MM.1S (cell line): ENCODE data around the gene GABARAPL1.

ENCODE experiments used
- EZH2 ChIP-seq: fragments of 300-600 bp; sonication (generic); optimal IDR thresholded peaks from 2 replicates; pipeline ENCODE3; 2017; ENCODE audit warnings: low read depth, mild to moderate bottlenecking, antibody characterized with exemption, low read length, mixed read lengths
- EZH2phosphoT487 ChIP-seq: fragments of 300-600 bp; sonication (generic); IDR thresholded peaks from 2 replicates; pipeline ENCODE4 v1.6.1; 2018; ENCODE audit warnings: antibody characterized with exemption, low read length
- TF ChIP-seq, protein P1 (sequence below): fragments of 300-600 bp; sonication (generic); IDR thresholded peaks from 2 replicates; pipeline ENCODE4 v1.5.1; 2016; ENCODE audit warnings: antibody characterized with exemption, low read length, mixed read lengths

DNA sequence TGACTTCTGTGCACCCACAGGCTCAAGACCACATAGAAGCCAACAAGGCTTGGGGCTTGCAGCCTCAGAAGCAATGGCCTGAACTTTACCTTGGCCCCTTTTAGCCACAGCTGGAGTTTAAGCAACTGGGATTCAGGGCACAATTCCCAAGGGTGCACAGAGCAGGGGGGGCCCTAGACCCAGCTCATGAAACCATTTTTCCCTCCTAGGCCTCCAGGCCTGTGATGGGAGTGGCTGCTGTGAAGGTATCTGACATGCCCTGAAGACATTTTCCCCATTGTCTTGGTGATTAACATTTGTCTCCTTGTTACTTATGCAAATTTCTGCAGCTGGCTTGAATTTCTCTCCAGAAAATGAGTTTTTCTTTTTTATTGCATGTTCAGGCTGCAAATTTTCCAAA, 21.9 kb downstream of the GABARAPL1 start:
- TF ChIP-seq, protein P1, sequence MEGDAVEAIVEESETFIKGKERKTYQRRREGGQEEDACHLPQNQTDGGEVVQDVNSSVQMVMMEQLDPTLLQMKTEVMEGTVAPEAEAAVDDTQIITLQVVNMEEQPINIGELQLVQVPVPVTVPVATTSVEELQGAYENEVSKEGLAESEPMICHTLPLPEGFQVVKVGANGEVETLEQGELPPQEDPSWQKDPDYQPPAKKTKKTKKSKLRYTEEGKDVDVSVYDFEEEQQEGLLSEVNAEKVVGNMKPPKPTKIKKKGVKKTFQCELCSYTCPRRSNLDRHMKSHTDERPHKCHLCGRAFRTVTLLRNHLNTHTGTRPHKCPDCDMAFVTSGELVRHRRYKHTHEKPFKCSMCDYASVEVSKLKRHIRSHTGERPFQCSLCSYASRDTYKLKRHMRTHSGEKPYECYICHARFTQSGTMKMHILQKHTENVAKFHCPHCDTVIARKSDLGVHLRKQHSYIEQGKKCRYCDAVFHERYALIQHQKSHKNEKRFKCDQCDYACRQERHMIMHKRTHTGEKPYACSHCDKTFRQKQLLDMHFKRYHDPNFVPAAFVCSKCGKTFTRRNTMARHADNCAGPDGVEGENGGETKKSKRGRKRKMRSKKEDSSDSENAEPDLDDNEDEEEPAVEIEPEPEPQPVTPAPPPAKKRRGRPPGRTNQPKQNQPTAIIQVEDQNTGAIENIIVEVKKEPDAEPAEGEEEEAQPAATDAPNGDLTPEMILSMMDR: no peak
- TF ChIP-seq EZH2 (no peak), EZH2phosphoT487 (no peak)
